Hypothalamus (tissue), 51 donors: ENCODE data around the gene ETFA.
A peak's percentile ranks its signal among the peaks of the same experiment; 100 is the strongest.

ENCODE experiments used
- DNase-seq, 51 donors: peaks; one replicate each; lab custom pipeline; 2025; lab: John Stamatoyannopoulos, UW

ETFA gene

GRCh38 chr15:76223521-76223920 is 87.7 kb downstream of the ETFA start:
- DNase-seq, result no peak

- DNase-seq, result no peak
Observed at GRCh38 chr15:76222159-76222558, 89.1 kb downstream of the ETFA start.

- no peak for DNase-seq
Observed at GRCh38 chr15:76221085-76221767, 90.0 kb downstream of the ETFA start.

DNA sequence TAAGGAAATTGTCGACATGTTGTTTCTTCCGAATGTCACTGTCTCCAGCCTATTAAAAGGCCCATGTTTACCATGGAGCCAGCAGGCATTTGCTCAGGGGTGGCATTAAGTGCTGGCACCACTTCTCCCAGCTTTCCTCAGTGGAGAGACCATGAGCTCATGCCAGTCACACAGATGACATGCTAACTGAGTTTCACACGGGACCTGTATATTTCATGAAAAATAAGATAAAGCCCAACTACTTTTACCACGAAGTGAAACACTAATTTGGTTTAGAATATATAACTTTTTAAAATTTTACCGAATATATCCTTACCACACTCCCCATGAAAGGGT is 93.4 kb downstream of the ETFA start:
- DNase-seq, result no peak

GRCh38 chr15:76217029-76217881 is 94.0 kb downstream of the ETFA start:
- no peak for DNase-seq

- DNase-seq, result no peak
Observed at GRCh38 chr15:76215634-76216033, 95.6 kb downstream of the ETFA start.

DNA sequence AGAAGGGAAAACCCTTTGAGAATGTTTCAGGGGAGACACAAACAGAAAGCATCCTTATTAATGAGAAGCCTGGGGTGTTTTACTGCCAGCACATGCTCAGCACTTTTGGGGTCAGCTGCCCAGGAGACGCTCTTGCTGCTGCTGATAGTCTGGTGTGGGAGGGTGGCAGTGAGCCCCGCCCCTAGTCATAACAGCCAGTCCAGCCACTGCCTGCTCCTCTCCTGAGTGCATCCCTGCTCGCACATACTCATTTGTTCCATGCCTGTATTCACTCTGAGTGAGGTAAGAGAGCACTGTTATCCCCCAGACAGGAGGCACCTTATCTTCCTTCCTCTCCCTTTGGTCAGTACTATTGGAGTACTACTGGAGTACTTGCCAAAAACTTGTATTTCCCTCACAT is 101.3 kb downstream of the ETFA start:
- no peak for DNase-seq

DNA sequence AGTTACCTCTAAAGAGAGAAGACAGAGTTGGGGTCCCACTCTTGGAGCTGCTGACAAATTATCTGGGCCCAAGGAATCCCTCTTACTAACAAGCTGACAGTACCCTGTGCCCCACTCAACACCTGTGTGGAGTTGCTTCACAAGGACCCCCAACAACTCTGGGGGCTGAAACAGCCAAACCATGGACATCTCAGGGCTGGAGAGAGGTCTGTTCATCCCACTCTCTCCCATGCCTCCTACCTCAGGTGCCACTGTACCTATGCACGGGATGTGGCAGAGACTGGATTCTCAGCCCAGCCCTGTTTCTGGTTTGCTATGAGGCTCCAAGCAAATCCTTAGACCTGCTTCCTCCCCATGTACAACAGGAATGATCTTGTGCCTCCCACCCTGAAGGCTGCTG is 101.7 kb downstream of the ETFA start:
- DNase-seq, result no peak

GRCh38 chr15:76208786-76209424 is 102.4 kb downstream of the ETFA start:
- no peak for DNase-seq

GRCh38 chr15:76208084-76208785 is 103.0 kb downstream of the ETFA start:
- DNase-seq, result no peak

GRCh38 chr15:76206325-76206976 is 104.8 kb downstream of the ETFA start:
- DNase-seq, result peak in 49 of 51 donors; percentile 7 to 92 (median 69)

DNA sequence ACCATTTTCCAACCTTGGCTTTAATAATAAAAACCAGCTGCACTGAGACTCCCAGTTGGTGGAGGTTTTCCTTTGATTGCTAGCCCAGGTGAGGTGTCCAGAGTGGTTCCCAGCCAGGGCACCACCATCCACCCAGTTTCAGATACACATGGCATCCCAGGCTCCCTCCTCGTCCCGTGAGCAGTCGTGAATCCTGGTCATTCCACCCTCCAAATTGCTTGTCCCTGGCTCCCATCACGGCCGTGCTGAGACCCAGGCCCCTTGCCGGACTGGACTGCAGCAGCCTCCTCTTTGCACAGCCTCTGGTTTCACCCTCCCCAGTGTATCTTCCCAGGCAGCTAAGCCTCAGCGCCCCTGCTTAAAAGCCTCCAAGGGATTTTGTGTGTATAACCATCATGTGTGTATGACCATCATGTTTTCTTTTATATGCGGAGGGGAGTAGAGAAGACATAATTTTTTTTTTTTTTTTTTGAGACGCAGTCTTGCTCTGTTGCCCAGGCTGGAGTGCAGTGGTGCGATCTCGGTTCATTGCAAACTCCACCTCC is 106.3 kb downstream of the ETFA start:
- DNase-seq, result no peak

GRCh38 chr15:76204109-76204845 is 107.0 kb downstream of the ETFA start:
- no peak for DNase-seq

DNA sequence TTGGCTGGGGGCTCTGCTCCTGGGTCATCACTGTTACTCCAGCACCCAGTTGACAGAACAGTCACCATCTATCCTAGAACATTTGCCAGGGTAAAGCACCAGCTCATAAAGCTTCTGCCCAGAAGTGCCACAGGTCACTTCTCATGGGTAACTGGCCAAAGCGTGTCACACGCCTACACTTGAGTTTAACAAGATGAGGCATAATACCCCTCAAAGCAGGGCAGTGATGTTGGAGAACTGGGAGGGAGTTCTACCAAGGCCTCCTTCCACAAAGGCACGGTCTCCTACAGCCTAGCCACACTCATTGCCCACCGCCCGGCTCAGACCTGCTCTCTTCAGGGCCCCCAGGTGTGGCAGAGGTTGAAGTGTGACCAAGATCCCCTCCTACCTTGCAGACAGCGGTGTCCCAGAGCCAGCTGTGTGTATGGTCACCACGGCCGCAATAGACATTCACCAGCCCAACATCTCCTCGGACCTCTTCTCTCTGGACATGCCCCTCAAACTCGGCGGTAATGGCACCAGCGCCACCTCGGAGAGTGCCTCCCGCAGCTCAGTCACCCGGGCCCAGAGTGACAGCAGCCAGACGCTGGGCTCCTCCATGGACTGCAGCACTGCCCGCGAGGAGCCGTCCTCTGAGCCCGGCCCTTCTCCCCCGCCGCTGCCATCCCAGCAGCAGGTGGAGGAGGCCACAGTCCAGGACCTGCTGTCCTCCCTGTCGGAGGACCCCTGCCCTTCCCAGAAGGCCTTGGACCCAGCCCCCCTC is 107.7 kb downstream of the ETFA start:
- no peak for DNase-seq

- no peak for DNase-seq
Observed at GRCh38 chr15:76201536-76202255, 109.6 kb downstream of the ETFA start.

- no peak for DNase-seq
Observed at GRCh38 chr15:76200641-76201105, 110.6 kb downstream of the ETFA start.

- no peak for DNase-seq
Observed at GRCh38 chr15:76200083-76200465, 111.2 kb downstream of the ETFA start.
